HG03066 (cell line): Measurements from ENCODE around the gene POU6F1.
"Not testable (repeated sequence)": the region's sequence is repeated elsewhere in the genome, so short reads cannot be mapped to it uniquely, and the experiment has no call there.

ENCODE experiments used
- ATAC-seq: cut with Tn5 transposase; IDR thresholded peaks from one replicate; pipeline ENCODE4 v1.9.1; 2021; ENCODE audit warnings: low read depth; ENCODE audit not compliant: unreplicated experiment

POU6F1 gene

GRCh38 chr12:51229116-51229809, 11.4 kb upstream of the POU6F1 start:
- no peak for ATAC-seq

- no peak for ATAC-seq
Observed at GRCh38 chr12:51227962-51228361, 10.1 kb upstream of the POU6F1 start.

GRCh38 chr12:51227112-51227511, 9.2 kb upstream of the POU6F1 start:
- not testable (repeated sequence) for ATAC-seq

- ATAC-seq = no peak
Observed at GRCh38 chr12:51225771-51226170, 7.9 kb upstream of the POU6F1 start.

- ATAC-seq = no peak
Observed at GRCh38 chr12:51225234-51225633, 7.4 kb upstream of the POU6F1 start.

GRCh38 chr12:51224625-51225024, 6.8 kb upstream of the POU6F1 start:
- ATAC-seq = no peak

- ATAC-seq = no peak
Observed at GRCh38 chr12:51222461-51222860, 4.6 kb upstream of the POU6F1 start.

- not testable (repeated sequence) for ATAC-seq
Observed at GRCh38 chr12:51219857-51220256, 2.0 kb upstream of the POU6F1 start.

GRCh38 chr12:51219322-51219721, 1.5 kb upstream of the POU6F1 start:
- no peak for ATAC-seq

- no peak for ATAC-seq
Observed at GRCh38 chr12:51218607-51219161, 822 bp upstream of the POU6F1 start.

GRCh38 chr12:51217133-51217967, 512 bp downstream of the POU6F1 start:
- ATAC-seq = peak; percentile 37

- ATAC-seq = no peak
Observed at GRCh38 chr12:51216642-51217041, 1.2 kb downstream of the POU6F1 start.

- ATAC-seq = no peak
Observed at GRCh38 chr12:51214895-51215294, 3.0 kb downstream of the POU6F1 start.

- no peak for ATAC-seq
Observed at GRCh38 chr12:51210690-51211395, 7.0 kb downstream of the POU6F1 start.

GRCh38 chr12:51209259-51209658, 8.6 kb downstream of the POU6F1 start:
- ATAC-seq = no peak

GRCh38 chr12:51208016-51208660, 9.7 kb downstream of the POU6F1 start:
- no peak for ATAC-seq

- no peak for ATAC-seq
Observed at GRCh38 chr12:51205350-51205749, 12.5 kb downstream of the POU6F1 start.

GRCh38 chr12:51202718-51203117, 15.1 kb downstream of the POU6F1 start:
- ATAC-seq = no peak

GRCh38 chr12:51200806-51201205, 17.1 kb downstream of the POU6F1 start:
- no peak for ATAC-seq

GRCh38 chr12:51200156-51200555, 17.7 kb downstream of the POU6F1 start:
- ATAC-seq = no peak
